C4-2B (cell line): ENCODE results near the gene DCUN1D4.

ENCODE experiments used
- ZFX ChIP-seq: fragments of 450-650 bp; IDR thresholded peaks from 2 replicates; pipeline ENCODE4 v1.6.1; 2017
- TF ChIP-seq, protein P1 (sequence below): fragments of 450-650 bp; conservative IDR thresholded peaks from 2 replicates; pipeline ENCODE4 v1.5.1; 2017; ENCODE audit warnings: mild to moderate bottlenecking

GRCh38 chr4:51849430-51849829 lies 6.5 kb downstream of the DCUN1D4 start:
- TF ChIP-seq, protein P1, sequence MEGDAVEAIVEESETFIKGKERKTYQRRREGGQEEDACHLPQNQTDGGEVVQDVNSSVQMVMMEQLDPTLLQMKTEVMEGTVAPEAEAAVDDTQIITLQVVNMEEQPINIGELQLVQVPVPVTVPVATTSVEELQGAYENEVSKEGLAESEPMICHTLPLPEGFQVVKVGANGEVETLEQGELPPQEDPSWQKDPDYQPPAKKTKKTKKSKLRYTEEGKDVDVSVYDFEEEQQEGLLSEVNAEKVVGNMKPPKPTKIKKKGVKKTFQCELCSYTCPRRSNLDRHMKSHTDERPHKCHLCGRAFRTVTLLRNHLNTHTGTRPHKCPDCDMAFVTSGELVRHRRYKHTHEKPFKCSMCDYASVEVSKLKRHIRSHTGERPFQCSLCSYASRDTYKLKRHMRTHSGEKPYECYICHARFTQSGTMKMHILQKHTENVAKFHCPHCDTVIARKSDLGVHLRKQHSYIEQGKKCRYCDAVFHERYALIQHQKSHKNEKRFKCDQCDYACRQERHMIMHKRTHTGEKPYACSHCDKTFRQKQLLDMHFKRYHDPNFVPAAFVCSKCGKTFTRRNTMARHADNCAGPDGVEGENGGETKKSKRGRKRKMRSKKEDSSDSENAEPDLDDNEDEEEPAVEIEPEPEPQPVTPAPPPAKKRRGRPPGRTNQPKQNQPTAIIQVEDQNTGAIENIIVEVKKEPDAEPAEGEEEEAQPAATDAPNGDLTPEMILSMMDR = no peak
- TF ChIP-seq ZFX = no peak
